Right lobe of liver (tissue), 6 donors: ENCODE results near the gene FAM78B. TPM values are rescaled to one million over a fixed set of nuclear protein-coding genes. Genes with fewer than 3 reads are reported as not detected.

Source experiments
- ATAC-seq, 4 donors: fragments of 200-7000 bp; cut with Tn5 transposase; one replicate each; pipeline ENCODE4 v1.9.1; 2020; ENCODE audit warnings: mild to moderate bottlenecking in 4 of 4, moderate library complexity in 4 of 4
- DNase-seq, 3 donors: peaks; one replicate each; pipeline ENCODE4 v3.0.0-alpha.2; 2020
- H3K27ac ChIP-seq, 3 donors: fragments of 200-600 bp; one replicate each; pipeline ENCODE4 v1.8.0; 2022
- H3K27me3 ChIP-seq, 2 donors: fragments of 200-600 bp; one replicate each; pipeline ENCODE4 v1.8.0; 2022
- H3K36me3 ChIP-seq, 4 donors: fragments of 200-600 bp; sonication (generic) in 1 of 4; one replicate each; pipeline versions ENCODE4 v1.5.1 to v1.8.0; 2017 to 2022; ENCODE audit warnings: control low read depth in 1 of 4
- H3K4me1 ChIP-seq, 4 donors: fragments of 200-600 bp; sonication (generic) in 1 of 4; one replicate each; pipeline versions ENCODE4 v1.5.1 to v1.8.0; 2017 to 2022; ENCODE audit warnings: control low read depth in 1 of 4
- H3K4me3 ChIP-seq, 3 donors: fragments of 200-600 bp; one replicate each; pipeline ENCODE4 v1.8.0; 2022
- H3K9me3 ChIP-seq, 4 donors: fragments of 200-600 bp; sonication (generic) in 1 of 4; one replicate each; pipeline versions ENCODE4 v1.5.1 to v1.8.0; 2017 to 2022; ENCODE audit warnings: control low read depth in 1 of 4
- POLR2A ChIP-seq: fragments of 450-650 bp; IDR thresholded peaks from one replicate; pipeline ENCODE4 v1.6.1; 2017; ENCODE audit warnings: antibody characterized with exemption, mild to moderate bottlenecking
- WGBS: methylation state at CpG from one replicate; pipeline ENCODE4 v1.1.6; 2018; ENCODE audit warnings: low coverage, low lambda C conversion rate; ENCODE audit not compliant: insufficient coverage; ENCODE audit errors: missing lambda C conversion rate; 5-methylcytosine and 5-hydroxymethylcytosine counted together
- intact Hi-C, 2 donors: fragments of 100-400 bp; cut with DNase I; formaldehyde crosslinking; loops; one replicate each; pipeline versions ENCODE4 v1.11.2 to v1.14.1; 2022
- total RNA-seq, 6 experiments: library from RNA; depleted of rRNA in 2 of 6; stranded (reverse); fragments of >200 nt in 2 of 6; fragmentation: NEBNext Ultra II Directional in 3 of 6; extraction: Animal tissue kit (Norgen Biotek cat#: 25700) in 3 of 6; gene quantifications; one replicate each; pipeline versions ENCODE4 v1.1.0 to v1.2.4, GENCODE V29; 2016 to 2023
- TF ChIP-seq, protein P1 (sequence below), 4 donors: fragments of 200-600 bp in 3 of 4; fragments of 450-650 bp in 1 of 4; IDR thresholded peaks; one replicate each; pipeline versions ENCODE4 v1.5.1 to v1.8.0; 2016 to 2022; ENCODE audit warnings: antibody characterized with exemption in 4 of 4, mild to moderate bottlenecking in 2 of 4
- donor health status: DM: no; HTN: yes; CAD: no.
- donor health status: DM: no; HTN: no; CAD: no.
- donor health status: DM: no; HTN: no; CAD: no.
- donor health status: DM: no; HTN: yes; CAD: no.
- donor health status: DM: no; HTN: yes; CAD: no.

FAM78B gene
- total RNA-seq, 6 experiments from 2014 or later = 0.58 to 1.4 (median 1.1) TPM

DNA sequence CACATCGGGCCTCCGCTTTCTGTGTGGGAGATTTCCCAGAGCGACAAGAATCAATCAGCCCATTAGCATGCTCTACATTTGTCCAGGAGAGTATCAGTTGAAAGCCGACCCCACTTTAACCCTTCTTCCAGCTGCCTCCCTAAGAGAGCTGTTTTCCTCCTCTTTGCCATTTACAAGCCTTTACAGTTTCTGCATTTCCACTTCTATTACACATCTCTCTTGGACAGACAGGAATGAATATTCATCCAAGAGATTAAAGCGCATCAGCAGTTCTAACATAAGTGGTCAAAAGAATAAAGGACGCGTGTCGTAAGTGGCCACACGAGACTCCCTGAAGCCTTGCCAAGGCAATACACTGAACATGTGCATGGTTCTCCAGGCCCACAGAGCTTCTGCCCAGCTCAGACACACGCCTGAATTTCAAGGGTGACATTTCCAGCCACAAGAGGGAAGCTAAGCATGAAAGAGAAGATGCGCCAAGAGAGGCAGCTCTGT is 47.3 kb downstream of the FAM78B start:
- 71% methylated on average over 11 of the region's 11 CpGs for WGBS
- Histone ChIP-seq H3K4me1 (no peaks in the 10 kb centered on the region), H3K36me3 (no peaks in the 10 kb centered on the region), H3K4me3 (no peak overlapping the region), H3K27me3 (no peaks in the 10 kb centered on the region), H3K9me3 (no peaks in the 10 kb centered on the region), H3K27ac (no peak overlapping the region)
- TF ChIP-seq POLR2A = no peak
- TF ChIP-seq, protein P1, sequence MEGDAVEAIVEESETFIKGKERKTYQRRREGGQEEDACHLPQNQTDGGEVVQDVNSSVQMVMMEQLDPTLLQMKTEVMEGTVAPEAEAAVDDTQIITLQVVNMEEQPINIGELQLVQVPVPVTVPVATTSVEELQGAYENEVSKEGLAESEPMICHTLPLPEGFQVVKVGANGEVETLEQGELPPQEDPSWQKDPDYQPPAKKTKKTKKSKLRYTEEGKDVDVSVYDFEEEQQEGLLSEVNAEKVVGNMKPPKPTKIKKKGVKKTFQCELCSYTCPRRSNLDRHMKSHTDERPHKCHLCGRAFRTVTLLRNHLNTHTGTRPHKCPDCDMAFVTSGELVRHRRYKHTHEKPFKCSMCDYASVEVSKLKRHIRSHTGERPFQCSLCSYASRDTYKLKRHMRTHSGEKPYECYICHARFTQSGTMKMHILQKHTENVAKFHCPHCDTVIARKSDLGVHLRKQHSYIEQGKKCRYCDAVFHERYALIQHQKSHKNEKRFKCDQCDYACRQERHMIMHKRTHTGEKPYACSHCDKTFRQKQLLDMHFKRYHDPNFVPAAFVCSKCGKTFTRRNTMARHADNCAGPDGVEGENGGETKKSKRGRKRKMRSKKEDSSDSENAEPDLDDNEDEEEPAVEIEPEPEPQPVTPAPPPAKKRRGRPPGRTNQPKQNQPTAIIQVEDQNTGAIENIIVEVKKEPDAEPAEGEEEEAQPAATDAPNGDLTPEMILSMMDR (IDR thresholded peaks at IDR 0.05) = no peak
- intact Hi-C loops = no loop called here
- no peak for DNase-seq
- ATAC-seq = no peak

DNA sequence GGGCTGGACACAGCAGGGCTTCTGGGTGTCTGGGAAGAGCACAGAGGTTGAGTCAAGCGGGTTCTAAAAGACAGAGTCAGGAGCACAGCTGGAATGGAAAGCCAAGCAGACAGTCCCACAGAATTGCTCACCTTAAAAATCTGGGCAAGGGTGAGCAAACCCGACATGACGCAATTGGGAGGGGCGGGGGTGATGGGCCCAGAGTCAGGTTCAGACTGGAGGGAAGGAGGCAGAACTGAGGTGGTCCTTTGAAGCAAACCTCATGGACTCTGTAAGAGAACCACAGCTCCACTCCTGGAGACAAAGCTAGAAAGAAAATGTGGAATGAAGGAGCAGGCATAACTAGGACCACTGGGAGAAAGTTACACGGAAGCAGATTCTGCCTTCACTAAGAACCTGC is 49.0 kb downstream of the FAM78B start:
- no peak overlapping the region for H3K4me3 ChIP-seq
- H3K9me3 ChIP-seq = no peaks in the 10 kb centered on the region
- DNase-seq = no peak
- no peak for TF ChIP-seq POLR2A
- TF ChIP-seq, protein P1 (IDR thresholded peaks at IDR 0.05) = no peak
- no peak for ATAC-seq
- H3K27ac ChIP-seq = no peak overlapping the region
- H3K4me1 ChIP-seq = no peaks in the 10 kb centered on the region
- no peaks in the 10 kb centered on the region for H3K27me3 ChIP-seq
- intact Hi-C loops = no loop called here
- WGBS = 74% methylated on average over 4 of the region's 5 CpGs
- no peaks in the 10 kb centered on the region for H3K36me3 ChIP-seq

DNA sequence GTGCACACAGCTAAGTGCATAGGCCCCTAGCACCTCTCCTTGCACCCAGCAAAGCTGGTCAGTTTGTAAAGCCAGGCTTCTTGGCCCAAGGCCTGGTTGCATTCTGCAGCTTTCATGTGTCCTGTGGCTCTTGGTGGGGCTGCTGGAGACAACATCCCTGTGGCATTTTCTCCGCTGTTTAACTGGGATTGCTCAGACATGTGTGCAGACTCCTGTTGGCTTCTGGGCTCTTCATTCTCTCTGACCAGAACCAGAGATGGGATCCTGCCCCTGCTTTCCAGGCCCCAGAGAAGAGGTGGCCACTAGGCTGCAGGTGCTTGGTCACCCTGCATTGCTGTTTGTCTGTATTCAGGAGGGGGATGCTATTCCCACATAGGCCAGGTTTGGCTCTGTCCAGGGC is 50.8 kb downstream of the FAM78B start:
- Histone ChIP-seq H3K27me3 (no peaks in the 10 kb centered on the region), H3K4me3 (no peak overlapping the region), H3K9me3 (no peaks in the 10 kb centered on the region), H3K36me3 (no peaks in the 10 kb centered on the region), H3K4me1 (peaks cover 0 to 8% (median 3%) of the 10 kb centered on the region in 4 donors), H3K27ac (no peak overlapping the region)
- DNase-seq (no peak), ATAC-seq (no peak)
- intact Hi-C loops = no loop called here
- TF ChIP-seq POLR2A = no peak
- TF ChIP-seq, protein P1 (IDR thresholded peaks at IDR 0.05) = no peak
- no CpG with 5 or more reads among the region's 1 CpG for WGBS

DNA sequence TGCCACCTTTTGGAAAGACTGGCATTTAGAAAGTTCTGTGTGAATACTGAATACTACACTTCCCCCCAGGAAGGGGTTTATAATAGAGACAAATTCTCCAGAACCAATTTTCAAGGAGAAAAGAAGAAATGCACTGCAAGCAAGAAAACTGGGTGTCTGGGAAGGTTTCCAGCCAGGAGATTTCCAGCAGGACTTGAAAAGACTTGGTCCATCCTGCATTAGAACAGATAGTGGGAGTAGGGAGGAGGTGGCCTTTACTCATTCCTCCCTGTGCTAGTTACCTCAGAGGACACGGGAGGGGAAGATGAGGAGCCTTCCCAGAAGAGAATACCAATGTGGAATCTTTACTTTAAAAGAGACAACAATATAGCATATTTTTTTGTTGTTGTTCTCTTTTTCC is 52.4 kb downstream of the FAM78B start:
- no peak for ATAC-seq
- Histone ChIP-seq H3K9me3 (no peaks in the 10 kb centered on the region), H3K4me1 (peaks cover 0 to 9% (median 3%) of the 10 kb centered on the region in 4 donors), H3K27me3 (no peaks in the 10 kb centered on the region), H3K36me3 (no peaks in the 10 kb centered on the region), H3K4me3 (no peak overlapping the region), H3K27ac (no peak overlapping the region)
- 38% methylated on average over 1 of the region's 1 CpG for WGBS
- no peak for DNase-seq
- intact Hi-C loops = no loop called here
- TF ChIP-seq POLR2A = no peak
- TF ChIP-seq, protein P1 (IDR thresholded peaks at IDR 0.05) = no peak

DNA sequence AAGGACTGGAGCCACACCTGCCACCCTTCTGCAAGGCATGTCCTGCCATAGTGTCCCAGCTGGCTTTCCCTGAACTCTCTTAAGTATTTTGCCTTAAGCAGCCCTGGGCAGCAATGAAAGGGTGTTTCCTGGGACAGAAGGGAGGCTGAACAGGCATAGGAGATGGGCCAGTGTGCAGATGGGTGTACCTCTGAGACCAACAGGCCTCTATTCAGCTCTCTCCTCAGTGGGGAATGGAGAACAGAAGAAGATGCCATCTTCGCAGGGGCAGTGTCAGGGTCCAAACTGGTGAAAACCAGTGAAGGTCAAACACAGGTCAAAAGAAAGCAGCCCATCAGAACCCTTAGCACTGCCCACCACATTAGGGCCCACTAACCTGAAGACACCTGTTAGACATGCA is 53.2 kb downstream of the FAM78B start:
- no peak overlapping the region for H3K4me3 ChIP-seq
- no peak overlapping the region for H3K27ac ChIP-seq
- intact Hi-C loops = no loop called here
- DNase-seq (no peak), ATAC-seq (no peak)
- TF ChIP-seq, protein P1 (IDR thresholded peaks at IDR 0.05) = no peak
- no peak for TF ChIP-seq POLR2A
- no peaks in the 10 kb centered on the region for H3K9me3 ChIP-seq
- no peaks in the 10 kb centered on the region for H3K27me3 ChIP-seq
- no peaks in the 10 kb centered on the region for H3K36me3 ChIP-seq
- peaks cover 0 to 9% (median 3%) of the 10 kb centered on the region in 4 donors for H3K4me1 ChIP-seq
- WGBS = 60% methylated on average over 1 of the region's 1 CpG
